Gastrocnemius medialis (tissue), 4 donors: ENCODE results near the gene UBE2M. TPM values are rescaled to one million over a fixed set of nuclear protein-coding genes. Genes with fewer than 3 reads are reported as not detected.

Experiments
- ATAC-seq, 2 donors: fragments of 150-250 bp; one replicate each; pipeline ENCODE4 v1.9.1; 2016
- DNase-seq, 2 donors: peaks; one replicate each; pipeline ENCODE4 v3.0.0-alpha.2; 2019
- H3K27ac ChIP-seq, 4 donors: fragments of 200-600 bp; sonication (generic); 1 replicate in 1 of 4; 2 replicates in 3 of 4; pipeline ENCODE4 v1.5.1; 2016 to 2018; ENCODE audit warnings: mild to moderate bottlenecking in 2 of 4, moderate library complexity in 1 of 4
- H3K27me3 ChIP-seq, 3 donors: fragments of 200-600 bp; sonication (generic) in 2 of 3; 1 replicate in 1 of 3; 2 replicates in 2 of 3; pipeline versions ENCODE4 v1.5.1 to v1.6.0; 2016 to 2019; ENCODE audit warnings: mild to moderate bottlenecking in 1 of 3, moderate library complexity in 1 of 3
- H3K36me3 ChIP-seq, 2 donors: fragments of 200-600 bp; sonication (generic) in 1 of 2; one replicate each; pipeline ENCODE4 v1.5.1; 2017 to 2018
- H3K4me1 ChIP-seq, 2 donors: fragments of 200-600 bp; sonication (generic) in 1 of 2; one replicate each; pipeline ENCODE4 v1.5.1; 2016 to 2017; ENCODE audit warnings: mild to moderate bottlenecking in 2 of 2
- H3K4me3 ChIP-seq, 4 donors: fragments of 200-600 bp; sonication (generic) in 3 of 4; 1 replicate in 1 of 4; 2 replicates in 3 of 4; pipeline ENCODE4 v1.5.1; 2016 to 2019; ENCODE audit warnings: mild to moderate bottlenecking in 2 of 4
- H3K9me3 ChIP-seq, 3 donors: fragments of 200-600 bp; sonication (generic) in 2 of 3; 1 replicate in 1 of 3; 2 replicates in 2 of 3; pipeline ENCODE4 v1.5.1; 2016 to 2019
- CTCF ChIP-seq, 5 experiments: fragments of 450-650 bp in 3 of 5; fragments of 200-600 bp in 2 of 5; sonication (generic) in 2 of 5; IDR thresholded peaks in 4 of 5; conservative IDR thresholded peaks in 1 of 5; 1 replicate in 4 of 5; 2 replicates in 1 of 5; pipeline ENCODE4 v1.5.1; 2016 to 2019; ENCODE audit warnings: antibody characterized with exemption in 5 of 5, mild to moderate bottlenecking in 3 of 5, moderate library complexity in 3 of 5
- POLR2A ChIP-seq, 2 donors: fragments of 450-650 bp; IDR thresholded peaks; one replicate each; pipeline ENCODE4 v1.6.1; 2017; ENCODE audit warnings: antibody characterized with exemption in 2 of 2, mild to moderate bottlenecking in 2 of 2, moderate library complexity in 2 of 2
- in situ Hi-C, 4 donors: fragments of 200-750 bp; cut with MboI; loops; one replicate each; pipeline versions ENCODE4 v1.15.0 to v1.8.0; 2017; ENCODE audit warnings: low sequenced_read_pairs in 4 of 4
- intact Hi-C: fragments of 100-400 bp; cut with DNase I; formaldehyde crosslinking; loops from one replicate; pipeline ENCODE4 v1.15.1; 2023; ENCODE audit warnings: low total_unique reads
- total RNA-seq, 4 donors: library from RNA; depleted of rRNA; stranded (reverse); fragments of >200 nt; gene quantifications; one replicate each; pipeline versions ENCODE4 v1.1.0 to v1.2.3, GENCODE V29; 2016

The UBE2M gene
- total RNA-seq, 4 donors from 2014 or later = 23.5 to 74.5 (median 41.6) TPM

- TF ChIP-seq CTCF (IDR thresholded peaks at IDR 0.05 in 4 of 5, conservative IDR thresholded peaks at IDR 0.05 in 1 of 5) (no peak), POLR2A (IDR thresholded peaks at IDR 0.05) (no peak)
- Histone ChIP-seq H3K36me3 (peaks cover 0 to 10% of the 10 kb centered on the region in 2 donors), H3K4me1 (peaks cover 26 to 42% of the 10 kb centered on the region in 2 donors), H3K27ac (no peak overlapping the region), H3K9me3 (no peaks in the 10 kb centered on the region), H3K27me3 (no peaks in the 10 kb centered on the region), H3K4me3 (no peak overlapping the region)
- in situ Hi-C loops = no loop called here
- ATAC-seq (no peak), DNase-seq (peak in 1 of 2 donors; percentile 7)
- intact Hi-C loops = no loop called here
These were observed 5.4 kb upstream of the UBE2M start for GRCh38 chr19:58563823-58564222.

- intact Hi-C loops (no loop called here), in situ Hi-C loops (no loop called here)
- TF ChIP-seq CTCF (IDR thresholded peaks at IDR 0.05 in 4 of 5, conservative IDR thresholded peaks at IDR 0.05 in 1 of 5) = no peak
- TF ChIP-seq POLR2A (IDR thresholded peaks at IDR 0.05) = no peak
- peaks cover 26 to 42% of the 10 kb centered on the region in 2 donors for H3K4me1 ChIP-seq
- peak overlapping the region; percentile 46 to 55 (median 52) for H3K4me3 ChIP-seq
- no peaks in the 10 kb centered on the region for H3K27me3 ChIP-seq
- no peaks in the 10 kb centered on the region for H3K9me3 ChIP-seq
- DNase-seq (peak in 1 of 2 donors; percentile 24), ATAC-seq (no peak)
- peaks cover 0 to 10% of the 10 kb centered on the region in 2 donors for H3K36me3 ChIP-seq
- no peak overlapping the region for H3K27ac ChIP-seq
These were observed 4.7 kb upstream of the UBE2M start for GRCh38 chr19:58563034-58563573.

GRCh38 chr19:58562122-58563033 is 4.0 kb upstream of the UBE2M start:
- Histone ChIP-seq H3K4me1 (peaks cover 28 to 46% of the 10 kb centered on the region in 2 donors), H3K9me3 (no peaks in the 10 kb centered on the region), H3K36me3 (peaks cover 0 to 4% of the 10 kb centered on the region in 2 donors), H3K4me3 (peak overlapping the region; percentile 46 to 55 (median 52)), H3K27me3 (no peaks in the 10 kb centered on the region), H3K27ac (peak overlapping the region; percentile 42 to 55 (median 47))
- ATAC-seq (no peak), DNase-seq (peak in 1 of 2 donors; percentile 31)
- intact Hi-C loops = no loop called here
- TF ChIP-seq POLR2A (IDR thresholded peaks at IDR 0.05) = peak in 1 of 2 donors; percentile 15
- TF ChIP-seq CTCF (IDR thresholded peaks at IDR 0.05 in 4 of 5, conservative IDR thresholded peaks at IDR 0.05 in 1 of 5) = no peak
- in situ Hi-C loops = no loop called here

GRCh38 chr19:58561373-58562121 is 3.1 kb upstream of the UBE2M start:
- no peak for ATAC-seq
- Histone ChIP-seq H3K36me3 (peaks cover 0 to 5% of the 10 kb centered on the region in 2 donors), H3K27me3 (no peaks in the 10 kb centered on the region), H3K9me3 (no peaks in the 10 kb centered on the region), H3K4me1 (peaks cover 36 to 54% of the 10 kb centered on the region in 2 donors), H3K4me3 (peak overlapping the region; percentile 46 to 55 (median 52)), H3K27ac (peak overlapping the region in 3 of 4 donors; percentile 42 to 55 (median 42))
- no peak for TF ChIP-seq CTCF (IDR thresholded peaks at IDR 0.05 in 4 of 5, conservative IDR thresholded peaks at IDR 0.05 in 1 of 5)
- no peak for TF ChIP-seq POLR2A (IDR thresholded peaks at IDR 0.05)
- peak in 1 of 2 donors; percentile 20 for DNase-seq
- intact Hi-C loops = no loop called here
- in situ Hi-C loops = no loop called here
